Measurements from ENCODE around the gene SLC6A6. TPM values are rescaled to one million over a fixed set of nuclear protein-coding genes. Genes with fewer than 3 reads are reported as not detected.

Gene SLC6A6
- total RNA-seq, 2 experiments from 2014 or later, result 43.4 to 48.8 TPM

- no peaks in the 10 kb centered on the region for H3K27me3 Mint-ChIP-seq
- TF ChIP-seq CTCF (IDR thresholded peaks at IDR 0.05), result no peak
- no peaks in the 10 kb centered on the region for H3K9me3 Mint-ChIP-seq
- no peaks in the 10 kb centered on the region for H3K4me1 Mint-ChIP-seq (ENCODE audit: low read depth)
- ChIA-PET CTCF (no interaction called here), POLR2A (interaction anchor here (0.6 kb wide), 1 partner anchor 70 kb away, joined by 3 read pairs; no protein-coding TSS in a partner anchor)
- no peaks in the 10 kb centered on the region for H3K36me3 Mint-ChIP-seq (ENCODE audit: low read depth)
- intact Hi-C loops (cut with micrococcal nuclease), result no loop called here
- no peak for ATAC-seq
- no peak overlapping the region for H3K27ac Mint-ChIP-seq
- no peak overlapping the region for H3K4me3 Mint-ChIP-seq
- no peak for DNase-seq
Observed at GRCh38 chr3:14534516-14535191, 132.2 kb downstream of the SLC6A6 start.

- ChIA-PET CTCF (no interaction called here), POLR2A (no interaction called here)
- Mint-ChIP-seq H3K36me3 (ENCODE audit: low read depth) (no peaks in the 10 kb centered on the region), H3K4me1 (ENCODE audit: low read depth) (no peaks in the 10 kb centered on the region), H3K27ac (no peak overlapping the region), H3K27me3 (no peaks in the 10 kb centered on the region), H3K9me3 (no peaks in the 10 kb centered on the region), H3K4me3 (no peak overlapping the region)
- ATAC-seq (no peak), DNase-seq (no peak)
- intact Hi-C loops (cut with micrococcal nuclease), result no loop called here
- no peak for TF ChIP-seq CTCF (IDR thresholded peaks at IDR 0.05)
Observed at GRCh38 chr3:14535616-14536015, 133.2 kb downstream of the SLC6A6 start.

GRCh38 chr3:14536055-14536815 is 133.8 kb downstream of the SLC6A6 start:
- ChIA-PET CTCF (no interaction called here), POLR2A (interaction anchor here (1.2 kb wide), 1 partner anchor 11 kb away, joined by 4 read pairs; no protein-coding TSS in a partner anchor)
- no peaks in the 10 kb centered on the region for H3K4me1 Mint-ChIP-seq (ENCODE audit: low read depth)

GRCh38 chr3:14536837-14537589 is 134.6 kb downstream of the SLC6A6 start:
- no peaks in the 10 kb centered on the region for H3K9me3 Mint-ChIP-seq
- H3K36me3 Mint-ChIP-seq (ENCODE audit: low read depth), result no peaks in the 10 kb centered on the region
- H3K4me1 Mint-ChIP-seq (ENCODE audit: low read depth), result no peaks in the 10 kb centered on the region
- DNase-seq, result no peak
- ChIA-PET POLR2A (interaction anchor here (1.2 kb wide), 1 partner anchor 10 kb away, joined by 4 read pairs; no protein-coding TSS in a partner anchor), CTCF (no interaction called here)
- H3K27me3 Mint-ChIP-seq, result no peaks in the 10 kb centered on the region
- H3K27ac Mint-ChIP-seq, result no peak overlapping the region
- H3K4me3 Mint-ChIP-seq, result no peak overlapping the region
- intact Hi-C loops (cut with micrococcal nuclease), result no loop called here
- ATAC-seq, result no peak
- no peak for TF ChIP-seq CTCF (IDR thresholded peaks at IDR 0.05)

More at GRCh38 chr3:14536055-14536815, 133.8 kb downstream of the SLC6A6 start:
- ATAC-seq (no peak), DNase-seq (no peak)
- no peak overlapping the region for H3K4me3 Mint-ChIP-seq
- TF ChIP-seq CTCF (IDR thresholded peaks at IDR 0.05), result no peak
- no peaks in the 10 kb centered on the region for H3K27me3 Mint-ChIP-seq
- H3K27ac Mint-ChIP-seq, result no peak overlapping the region
- intact Hi-C loops (cut with micrococcal nuclease), result no loop called here
- no peaks in the 10 kb centered on the region for H3K9me3 Mint-ChIP-seq
- H3K36me3 Mint-ChIP-seq (ENCODE audit: low read depth), result no peaks in the 10 kb centered on the region
